Colonic mucosa (tissue), 4 donors: ENCODE measurements around the gene SLC51B. TPM values are rescaled to one million over a fixed set of nuclear protein-coding genes. Genes with fewer than 3 reads are reported as not detected.
"Not testable (repeated sequence)": the region's sequence is repeated elsewhere in the genome, so short reads cannot be mapped to it uniquely, and the experiment has no call there.

Experiments
- DNase-seq: peaks from one replicate; pipeline ENCODE4 v3.0.0-alpha.2; 2020
- H3K27ac ChIP-seq: fragments of 200-600 bp; one replicate; pipeline ENCODE4 v1.8.0; 2021
- H3K27me3 ChIP-seq: fragments of 200-600 bp; one replicate; pipeline ENCODE4 v1.8.0; 2021
- H3K36me3 ChIP-seq: fragments of 200-600 bp; one replicate; pipeline ENCODE4 v1.8.0; 2021
- H3K4me1 ChIP-seq: fragments of 200-600 bp; one replicate; pipeline ENCODE4 v1.8.0; 2021; ENCODE audit warnings: mild to moderate bottlenecking
- H3K4me3 ChIP-seq: fragments of 200-600 bp; one replicate; pipeline ENCODE4 v1.8.0; 2021
- H3K9ac ChIP-seq, 2 donors: one replicate each; pipeline ENCODE4 v1.7.0; 2013; ENCODE audit warnings: control low read depth in 2 of 2, low read depth in 2 of 2, low read length in 2 of 2
- H3K9me3 ChIP-seq: fragments of 200-600 bp; one replicate; pipeline ENCODE4 v1.8.0; 2021
- CTCF ChIP-seq: fragments of 200-600 bp; IDR thresholded peaks from one replicate; pipeline ENCODE4 v1.8.0; 2022; ENCODE audit warnings: antibody characterized with exemption, mild to moderate bottlenecking
- intact Hi-C: fragments of 100-400 bp; cut with DNase I; formaldehyde crosslinking; loops from one replicate; pipeline ENCODE4 v1.14.1; 2022
- total RNA-seq, 2 donors: library from RNA; stranded (reverse); fragmentation: NEBNext Ultra II Directional in 1 of 2; extraction: Animal tissue kit (Norgen Biotek cat#: 25700) in 1 of 2; gene quantifications; one replicate each; pipeline ENCODE4 v1.2.1, GENCODE V29; 2021
- donor health status: healthy.
- donor health status: DM: no; HTN: no; CAD: no.
- donor health status: DM: no; HTN: no; CAD: no.

Gene SLC51B
- total RNA-seq, 2 donors from 2014 or later: 73.1 to 102 TPM

DNA sequence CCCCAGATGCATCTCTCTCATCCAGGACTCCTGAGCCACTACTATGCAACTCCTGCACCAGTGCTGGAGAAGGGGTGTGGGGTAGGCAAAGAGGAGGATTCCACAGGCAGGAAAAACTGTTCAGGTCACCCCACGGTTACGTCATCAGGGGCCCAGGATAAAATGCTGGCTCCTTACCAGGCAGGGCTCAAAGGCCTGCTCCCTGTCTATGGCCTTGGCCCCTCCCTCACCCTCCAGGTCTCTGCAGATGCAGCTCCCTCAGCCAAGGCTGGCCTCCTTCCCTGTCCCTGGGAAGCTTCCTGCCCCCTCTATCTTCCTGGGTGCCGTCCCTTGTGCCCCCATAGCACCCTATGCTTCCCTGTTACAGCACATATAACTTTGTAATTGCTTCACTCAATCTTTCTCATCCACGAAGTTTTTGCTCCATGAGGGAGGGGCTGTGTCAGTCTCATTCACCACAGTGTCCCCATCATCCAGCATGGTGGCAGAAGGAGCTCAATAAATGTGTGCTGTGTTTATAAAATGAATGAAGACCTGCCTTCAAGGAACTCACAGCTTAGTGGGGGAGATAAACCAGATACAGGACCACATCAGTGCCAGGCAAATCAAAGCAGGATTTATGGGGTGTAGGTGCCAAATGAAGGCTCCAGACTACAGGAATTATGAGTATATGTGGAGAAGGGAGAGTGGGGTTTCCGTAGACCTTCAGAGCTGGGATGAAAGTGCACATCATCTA lies 50.0 kb downstream of the SLC51B start:
- H3K4me3 ChIP-seq: no peak overlapping the region
- no peak overlapping the region for H3K27ac ChIP-seq
- H3K9ac ChIP-seq: no peak overlapping the region
- no peaks in the 10 kb centered on the region for H3K9me3 ChIP-seq
- no peaks in the 10 kb centered on the region for H3K27me3 ChIP-seq
- no peaks in the 10 kb centered on the region for H3K36me3 ChIP-seq
- no peaks in the 10 kb centered on the region for H3K4me1 ChIP-seq
- no peak for DNase-seq
- TF ChIP-seq CTCF: no peak
- intact Hi-C loops: no loop called here

GRCh38 chr15:65095747-65096104 lies 50.5 kb downstream of the SLC51B start:
- H3K4me3 ChIP-seq: no peak overlapping the region
- no peaks in the 10 kb centered on the region for H3K4me1 ChIP-seq
- no peak overlapping the region for H3K9ac ChIP-seq
- no peaks in the 10 kb centered on the region for H3K9me3 ChIP-seq
- no peak for DNase-seq
- no peaks in the 10 kb centered on the region for H3K27me3 ChIP-seq
- H3K36me3 ChIP-seq: no peaks in the 10 kb centered on the region
- intact Hi-C loops: no loop called here
- TF ChIP-seq CTCF: no peak
- H3K27ac ChIP-seq: no peak overlapping the region

- H3K4me3 ChIP-seq: no peak overlapping the region
- no peak for DNase-seq
- no peak overlapping the region for H3K9ac ChIP-seq
- H3K27me3 ChIP-seq: no peaks in the 10 kb centered on the region
- H3K36me3 ChIP-seq: no peaks in the 10 kb centered on the region
- H3K9me3 ChIP-seq: no peaks in the 10 kb centered on the region
- no peak for TF ChIP-seq CTCF
- intact Hi-C loops: no loop called here
- no peak overlapping the region for H3K27ac ChIP-seq
- no peaks in the 10 kb centered on the region for H3K4me1 ChIP-seq
These were observed 51.5 kb downstream of the SLC51B start for GRCh38 chr15:65096481-65097385.

GRCh38 chr15:65097651-65098263 lies 52.6 kb downstream of the SLC51B start:
- H3K9ac ChIP-seq: no peak overlapping the region
- no peaks in the 10 kb centered on the region for H3K27me3 ChIP-seq
- H3K36me3 ChIP-seq: no peaks in the 10 kb centered on the region
- no peak overlapping the region for H3K27ac ChIP-seq
- no peak overlapping the region for H3K4me3 ChIP-seq
- TF ChIP-seq CTCF: no peak
- DNase-seq: no peak
- intact Hi-C loops: no loop called here
- no peaks in the 10 kb centered on the region for H3K4me1 ChIP-seq
- no peaks in the 10 kb centered on the region for H3K9me3 ChIP-seq

- DNase-seq: no peak
- no peaks in the 10 kb centered on the region for H3K36me3 ChIP-seq
- intact Hi-C loops: no loop called here
- H3K4me1 ChIP-seq: no peaks in the 10 kb centered on the region
- H3K4me3 ChIP-seq: no peak overlapping the region
- H3K9me3 ChIP-seq: no peaks in the 10 kb centered on the region
- no peak for TF ChIP-seq CTCF
- no peak overlapping the region for H3K9ac ChIP-seq
- no peaks in the 10 kb centered on the region for H3K27me3 ChIP-seq
- H3K27ac ChIP-seq: no peak overlapping the region
These were observed 54.1 kb downstream of the SLC51B start for GRCh38 chr15:65099336-65099735.

GRCh38 chr15:65099801-65100200 lies 54.6 kb downstream of the SLC51B start:
- not testable (repeated sequence) for H3K4me3 ChIP-seq, H3K9me3 ChIP-seq, DNase-seq, H3K36me3 ChIP-seq, H3K9ac ChIP-seq, H3K4me1 ChIP-seq, H3K27ac ChIP-seq, H3K27me3 ChIP-seq
- intact Hi-C loops: loop anchor here (2.0 to 5.0 kb wide), 2 partner anchors 45 to 68 kb away; no protein-coding TSS in a partner anchor
